NCI-H1417 treated with DMSO at 0.1 percent for 48 hours (cell line): Measurements from ENCODE around the gene WSB1.
A peak's percentile ranks its signal among the peaks of the same experiment; 100 is the strongest.
"Not testable (repeated sequence)": the region's sequence is repeated elsewhere in the genome, so short reads cannot be mapped to it uniquely, and the experiment has no call there.

Experiments
- DNase-seq: peaks from one replicate; lab custom pipeline; 2025; lab: John Stamatoyannopoulos, UW

Gene WSB1

DNA sequence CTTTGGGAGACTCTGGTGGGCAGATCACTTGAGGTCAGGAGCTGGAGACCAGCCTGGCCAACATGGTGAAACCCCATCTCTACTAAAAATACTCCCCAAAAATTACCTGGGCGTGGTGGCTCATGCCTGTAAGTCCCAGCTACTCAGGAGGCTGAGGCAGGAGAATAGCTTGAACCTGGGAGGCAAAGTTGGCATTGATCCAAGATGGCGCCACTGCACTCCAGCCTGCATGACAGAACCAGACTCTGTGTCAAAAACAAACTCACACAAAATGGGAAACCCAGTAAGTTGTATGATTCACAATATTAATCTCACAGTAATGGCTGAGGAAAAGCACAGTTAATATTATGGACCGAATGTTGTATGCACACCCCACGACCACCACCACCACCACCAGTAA, 24.3 kb downstream of the WSB1 start:
- no peak for DNase-seq

DNA sequence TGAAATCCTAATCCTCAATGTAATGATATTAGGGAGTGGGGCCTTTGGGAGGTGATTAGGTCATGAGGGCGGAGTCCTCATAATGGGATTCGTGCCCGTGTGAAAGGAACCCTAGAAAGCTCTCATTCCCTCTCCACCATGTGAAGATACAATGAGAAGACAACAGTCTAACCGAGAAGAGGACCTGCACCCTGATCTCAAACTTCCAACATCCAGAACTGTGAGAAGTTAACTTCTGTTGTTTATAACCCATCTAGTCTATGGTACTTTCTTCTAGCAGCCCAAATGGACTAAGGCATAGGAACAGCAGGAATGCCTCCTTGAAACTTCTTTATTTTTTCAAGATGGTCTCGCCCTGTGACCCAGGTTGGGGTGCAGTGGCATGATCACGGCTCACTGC, 24.7 kb downstream of the WSB1 start:
- DNase-seq, result no peak

DNA sequence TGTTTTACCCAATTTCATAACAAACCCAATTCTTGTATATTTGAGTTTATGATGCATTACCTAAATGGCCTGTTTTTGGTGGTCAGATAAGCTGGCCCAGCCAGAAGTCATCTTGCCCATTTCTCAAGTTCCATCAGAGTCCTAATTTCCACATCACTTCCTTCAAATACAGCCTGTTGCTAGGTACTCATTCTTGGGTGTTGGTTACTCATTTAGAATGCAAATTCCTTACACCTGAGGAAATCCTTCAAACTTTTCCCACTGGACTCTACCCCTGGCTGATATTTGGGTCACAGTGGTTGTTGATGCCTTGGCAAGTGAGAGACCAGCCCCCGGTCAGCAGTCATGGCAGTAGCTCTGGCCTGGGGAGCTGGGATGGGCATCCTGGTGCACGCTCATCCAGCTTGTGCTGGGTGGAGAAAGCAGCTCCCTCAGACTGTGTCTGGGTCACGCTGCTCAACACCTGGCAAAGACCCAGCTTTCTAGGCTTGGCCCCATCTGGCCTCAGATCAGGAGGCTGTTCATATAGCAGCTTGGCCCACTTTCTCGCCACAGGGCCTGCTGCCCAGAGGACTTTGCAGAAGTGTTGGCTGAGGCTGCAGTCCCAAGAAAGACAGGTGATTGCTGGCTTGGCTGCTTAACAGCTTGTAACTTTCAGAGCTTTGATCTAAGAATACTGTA, 25.8 kb downstream of the WSB1 start:
- no peak for DNase-seq

DNA sequence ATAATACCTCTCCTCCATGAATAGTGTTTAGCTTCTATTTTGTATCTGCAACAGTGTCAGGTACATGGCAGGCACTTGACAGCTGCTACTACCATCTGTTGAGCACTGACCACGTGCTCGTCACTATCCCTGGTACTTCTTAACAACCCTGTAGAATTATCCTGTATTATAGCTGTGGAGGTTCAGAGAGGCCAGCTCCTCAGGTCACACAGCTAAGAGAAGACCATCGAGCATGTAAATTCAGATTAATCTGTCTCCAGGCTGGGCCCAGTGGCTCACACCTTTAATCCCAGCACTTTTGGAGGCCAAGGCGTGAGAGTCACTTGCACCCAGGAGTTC, 26.3 kb downstream of the WSB1 start:
- no peak for DNase-seq

DNA sequence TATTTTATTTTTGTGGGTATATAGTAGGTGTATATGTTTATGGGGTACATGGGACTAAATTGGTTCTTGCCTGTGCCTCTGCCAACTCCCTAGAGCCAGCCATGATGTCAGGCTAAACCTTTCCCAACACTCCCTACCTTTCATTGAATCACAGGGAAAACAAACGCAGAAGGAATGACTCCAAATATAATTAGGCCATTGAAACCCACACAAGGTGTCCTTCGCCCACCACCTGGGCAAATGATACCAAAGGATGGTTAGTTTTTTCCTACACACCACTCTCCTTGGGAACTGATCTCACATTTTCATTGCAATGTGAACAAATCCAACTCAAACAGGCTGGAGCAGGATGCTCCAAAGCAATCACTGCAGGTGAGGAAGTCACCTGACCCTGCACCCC, 27.5 kb downstream of the WSB1 start:
- DNase-seq, result no peak

DNA sequence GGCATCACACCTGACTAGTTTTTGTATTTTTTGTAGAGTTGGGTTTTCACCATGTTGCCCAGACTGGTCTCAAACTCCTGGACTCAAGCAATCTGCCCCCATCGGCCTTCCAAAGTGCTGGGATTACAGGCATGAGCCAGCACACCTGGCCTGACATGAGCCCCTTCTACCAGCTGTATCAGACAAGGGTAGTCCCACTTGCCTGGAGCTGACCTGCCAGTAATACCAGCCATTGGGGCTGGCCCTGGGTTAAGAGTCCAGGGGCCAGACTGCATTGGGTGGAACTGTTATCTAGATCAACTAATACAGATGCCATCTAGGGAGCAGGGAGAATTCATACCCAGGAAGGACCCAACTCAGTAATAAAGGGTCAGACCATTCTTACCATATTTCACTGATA, 28.1 kb downstream of the WSB1 start:
- no peak for DNase-seq

- DNase-seq, result no peak
Measured at GRCh38 chr17:27322690-27323508, 29.0 kb downstream of the WSB1 start.

DNA sequence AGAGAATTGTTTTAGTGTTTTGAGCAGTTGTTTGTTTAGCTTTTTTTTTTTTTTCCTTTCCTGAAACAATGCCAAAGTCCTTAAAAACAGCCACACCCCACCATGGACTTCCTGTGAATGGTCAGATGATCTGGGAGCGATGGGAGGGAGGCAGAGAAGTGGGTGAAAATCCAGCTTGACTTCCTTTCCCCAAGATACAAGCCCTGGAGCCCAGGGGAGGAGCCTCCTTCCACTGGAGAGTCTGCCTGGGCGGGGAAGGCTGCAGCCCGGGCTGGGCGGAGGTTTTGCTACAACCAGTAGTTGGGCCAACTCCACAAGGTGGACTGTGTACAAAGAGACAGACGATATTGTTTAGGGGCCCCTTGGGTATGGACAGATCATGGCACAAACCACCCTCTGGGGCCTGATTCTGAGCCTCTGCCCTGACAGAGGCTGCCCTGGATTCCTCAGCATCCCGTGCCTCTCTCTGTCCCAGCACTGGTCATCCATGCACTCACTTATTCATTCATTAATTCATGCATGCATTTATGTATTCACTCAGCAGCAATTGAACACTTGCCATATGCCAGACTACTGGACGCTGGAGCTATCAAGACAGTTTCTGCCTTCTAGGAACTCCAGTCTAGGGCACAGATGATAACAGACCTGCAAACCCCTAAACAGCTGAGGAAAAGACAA, 29.8 kb downstream of the WSB1 start:
- DNase-seq, result no peak

- DNase-seq, result no peak
Measured at GRCh38 chr17:27324771-27325339, 30.9 kb downstream of the WSB1 start.

DNA sequence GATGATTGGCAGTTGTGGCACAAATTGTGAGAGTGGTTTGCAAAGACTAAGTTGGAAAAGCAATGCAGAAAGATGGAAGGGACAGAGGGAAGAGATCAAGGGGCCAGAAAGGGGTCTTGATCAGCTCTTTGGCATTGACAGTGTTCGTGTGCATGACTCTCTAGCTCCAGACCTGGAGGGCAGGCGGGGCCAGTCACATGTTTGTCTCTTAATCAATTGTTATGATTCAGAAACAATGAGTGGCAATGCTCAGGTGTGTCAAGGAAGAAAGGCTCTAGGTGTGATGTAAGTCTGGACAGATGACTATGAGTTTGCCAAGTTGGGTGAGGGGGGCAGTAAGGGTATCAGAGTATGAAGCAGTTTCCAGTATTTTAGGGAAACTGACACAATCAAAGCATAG, 32.1 kb downstream of the WSB1 start:
- no peak for DNase-seq

- no peak for DNase-seq
Measured at GRCh38 chr17:27326585-27326984, 32.7 kb downstream of the WSB1 start.

DNA sequence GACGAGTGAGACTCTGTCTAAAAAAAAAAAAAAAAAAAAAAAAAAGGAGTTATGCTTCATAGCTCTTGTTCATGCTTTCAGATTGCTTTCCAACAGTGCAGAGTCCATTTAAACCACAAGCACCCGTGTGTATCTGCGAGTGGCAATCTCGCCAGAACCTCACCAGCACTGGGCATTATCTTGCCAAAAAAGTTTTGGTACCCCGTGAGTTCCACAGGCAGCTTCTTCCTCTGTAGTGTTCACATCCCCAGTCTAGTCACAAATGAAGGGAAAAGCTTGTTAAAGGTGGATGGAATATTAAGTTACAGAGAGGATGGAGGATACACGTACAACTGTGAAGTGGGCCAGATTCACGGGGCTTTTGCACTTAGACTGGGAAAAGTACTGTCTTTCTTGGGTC, 33.5 kb downstream of the WSB1 start:
- no peak for DNase-seq

- DNase-seq, result no peak
Measured at GRCh38 chr17:27327871-27328270, 34.0 kb downstream of the WSB1 start.

DNA sequence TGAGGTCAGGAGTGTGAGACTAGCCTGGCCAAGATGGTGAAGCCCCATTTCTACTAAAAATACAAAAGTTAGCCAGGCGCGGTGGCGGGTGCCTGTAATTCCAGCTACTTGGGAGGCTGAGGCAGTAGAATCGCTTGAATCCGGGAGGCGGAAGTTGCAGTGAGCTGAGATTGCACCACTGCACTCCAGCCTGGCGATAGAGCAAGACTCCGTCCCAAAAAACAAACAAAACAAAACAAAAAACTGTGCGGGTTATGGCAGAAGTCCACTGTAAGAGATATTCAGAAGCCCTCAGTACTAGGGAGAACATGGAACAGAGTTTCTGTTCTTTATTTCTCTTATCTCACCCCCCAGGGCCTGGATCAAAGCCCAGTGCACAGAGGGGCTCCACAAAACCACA, 34.8 kb downstream of the WSB1 start:
- DNase-seq, result not testable (repeated sequence)

- DNase-seq, result no peak
Measured at GRCh38 chr17:27329146-27329805, 35.4 kb downstream of the WSB1 start.

GRCh38 chr17:27332047-27332393, 38.1 kb downstream of the WSB1 start:
- no peak for DNase-seq

- peak; percentile 82 for DNase-seq
Measured at GRCh38 chr17:27332485-27333409, 38.8 kb downstream of the WSB1 start.

DNA sequence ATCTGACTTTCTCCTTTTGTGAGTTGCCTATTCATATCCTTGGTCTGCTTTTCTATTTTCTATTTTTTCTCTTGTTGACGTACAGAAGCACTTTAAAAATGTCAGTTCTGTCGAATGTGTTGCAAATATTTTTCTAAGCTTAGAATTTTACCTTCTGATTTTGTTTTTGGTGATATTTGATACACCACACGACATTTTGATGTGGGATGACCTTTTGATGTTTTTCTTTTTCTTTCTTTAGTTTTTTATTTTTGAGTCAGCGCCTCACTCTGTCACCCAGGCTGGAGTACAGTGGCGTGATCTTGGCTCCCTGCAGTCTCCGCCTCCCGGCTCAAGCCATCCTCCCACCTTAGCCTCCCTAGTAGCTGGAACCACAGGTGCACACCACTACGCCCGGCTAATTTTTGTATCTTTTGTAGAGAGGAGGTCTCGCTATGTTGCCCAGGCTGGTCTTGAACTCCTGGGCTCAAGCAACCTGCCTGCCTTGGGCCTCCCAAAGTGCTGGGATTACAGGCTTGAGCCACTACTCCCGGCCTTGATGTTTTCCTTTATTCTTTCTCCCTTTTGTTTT, 39.6 kb downstream of the WSB1 start:
- DNase-seq, result no peak

DNA sequence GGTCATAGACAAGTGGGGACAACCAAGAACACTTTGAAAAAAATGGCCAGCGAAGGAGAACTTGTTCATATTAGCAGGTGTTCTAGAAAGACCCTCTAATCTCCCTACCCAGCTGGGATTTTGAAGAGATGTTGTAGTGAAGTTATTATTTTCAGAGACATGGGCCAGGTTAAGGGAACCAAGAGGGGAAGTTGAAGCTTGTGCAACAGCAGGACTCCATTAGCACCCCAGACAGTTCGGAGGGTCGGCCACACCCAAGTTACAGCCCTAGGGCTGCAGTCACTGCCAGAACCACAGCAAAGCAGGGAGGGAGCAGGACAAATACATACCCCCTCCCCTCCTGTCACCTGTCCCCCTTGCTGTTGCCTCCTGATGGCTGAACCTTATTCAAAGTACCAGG, 42.3 kb downstream of the WSB1 start:
- no peak for DNase-seq

DNA sequence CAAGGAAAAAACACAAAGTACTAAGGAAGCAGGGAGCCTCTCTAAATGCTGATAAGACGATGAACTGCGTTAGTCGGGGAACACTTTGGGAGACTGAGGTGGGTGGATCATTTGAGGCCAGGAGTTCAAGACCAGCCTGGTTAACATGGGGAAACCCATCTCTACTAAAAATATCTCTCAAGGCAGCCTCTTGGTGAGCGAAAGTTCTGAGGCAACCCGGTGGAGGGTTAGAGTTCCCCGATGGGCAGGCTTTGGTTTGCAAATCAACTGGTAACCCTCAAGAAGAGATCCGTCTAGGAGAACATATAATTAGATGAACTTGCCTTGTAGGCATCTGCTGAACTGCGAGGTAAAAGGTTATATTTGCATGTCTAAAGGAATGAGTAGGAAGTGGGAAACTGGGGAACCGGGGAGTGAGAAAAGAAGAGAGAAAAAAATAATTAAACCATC, 44.6 kb downstream of the WSB1 start:
- DNase-seq, result no peak
